BLaER1 (cell line): ENCODE results near the gene VMAC.
A peak's percentile ranks its signal among the peaks of the same experiment; 100 is the strongest.

Experiments
- H3K27ac ChIP-seq: shearing (Covaris generic); formaldehyde crosslinking; 2 replicates; pipeline ENCODE4 v1.8.1; 2022
- H3K27me3 ChIP-seq: shearing (Covaris generic); formaldehyde crosslinking; 2 replicates; pipeline ENCODE4 v1.8.1; 2022
- H3K36me3 ChIP-seq: shearing (Covaris generic); formaldehyde crosslinking; 2 replicates; pipeline ENCODE4 v1.8.1; 2022
- H3K4me1 ChIP-seq: shearing (Covaris generic); formaldehyde crosslinking; 2 replicates; pipeline ENCODE4 v1.8.1; 2022
- H3K4me2 ChIP-seq: shearing (Covaris generic); formaldehyde crosslinking; 2 replicates; pipeline ENCODE4 v1.8.1; 2022
- H3K4me3 ChIP-seq: shearing (Covaris generic); formaldehyde crosslinking; 2 replicates; pipeline ENCODE4 v1.8.1; 2022
- H3K9ac ChIP-seq: shearing (Covaris generic); formaldehyde crosslinking; 2 replicates; pipeline ENCODE4 v1.8.1; 2022
- H3K9me3 ChIP-seq: shearing (Covaris generic); formaldehyde crosslinking; 2 replicates; pipeline ENCODE4 v1.8.1; 2022
- H4K20me1 ChIP-seq: shearing (Covaris generic); formaldehyde crosslinking; 2 replicates; pipeline ENCODE4 v1.8.1; 2022
- Cebpa-rat ChIP-seq: shearing (Covaris generic); IDR thresholded peaks from 2 replicates; pipeline ENCODE4 v1.8.1; 2022

Gene VMAC

DNA sequence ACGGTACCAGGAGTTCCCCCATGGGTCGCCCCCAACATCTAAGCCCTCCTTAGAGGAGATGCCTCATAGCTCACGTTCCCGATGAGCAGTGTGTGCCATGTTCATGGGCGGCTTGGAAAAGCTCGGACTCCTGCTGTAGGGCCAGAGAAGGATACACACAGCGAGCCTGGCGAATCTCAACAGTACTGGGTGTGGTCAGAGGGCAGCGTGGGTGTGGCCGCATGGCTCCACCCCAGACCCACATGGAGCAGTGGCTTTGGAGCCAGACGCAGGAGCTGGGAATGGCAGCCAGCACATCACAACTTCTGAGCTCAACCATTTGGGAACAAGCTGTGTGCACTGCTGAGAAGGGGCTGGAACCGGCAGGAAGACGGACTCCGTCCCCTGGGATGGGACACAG is 25.0 kb downstream of the VMAC start:
- H3K27me3 ChIP-seq = no peaks in the 10 kb centered on the region

DNA sequence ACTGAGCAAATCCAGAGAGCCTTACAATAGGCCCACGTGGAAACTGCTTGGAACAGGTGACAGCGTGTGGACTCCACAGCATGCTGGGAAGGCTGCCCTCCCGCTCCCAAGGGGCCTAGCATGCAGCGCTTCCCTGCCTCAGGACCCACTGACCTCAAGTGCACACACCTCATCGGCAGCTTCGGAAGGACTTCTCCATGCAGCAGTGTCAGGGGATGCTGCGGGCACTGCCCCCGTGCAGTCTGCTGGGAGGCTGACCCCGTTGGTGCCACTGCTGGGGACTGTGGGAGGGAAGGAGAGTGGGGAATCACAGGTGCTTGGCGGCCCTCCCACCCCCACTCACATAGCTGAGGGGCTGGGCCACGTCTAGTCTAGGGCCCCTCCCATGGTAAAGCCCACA is 26.6 kb downstream of the VMAC start:
- H3K36me3 ChIP-seq = peaks cover 100% of the 10 kb centered on the region

More for the DNA sequence above, 25.0 kb downstream of the VMAC start:
- no peak overlapping the region for H3K9ac ChIP-seq
- no peak for TF ChIP-seq Cebpa-rat
- no peaks in the 10 kb centered on the region for H3K9me3 ChIP-seq
- peaks cover 18% of the 10 kb centered on the region for H3K4me1 ChIP-seq
- no peak overlapping the region for H3K27ac ChIP-seq
- peaks cover 70% of the 10 kb centered on the region for H4K20me1 ChIP-seq
- peaks cover 100% of the 10 kb centered on the region for H3K36me3 ChIP-seq
- H3K4me2 ChIP-seq = no peak overlapping the region
- H3K4me3 ChIP-seq = no peak overlapping the region

DNA sequence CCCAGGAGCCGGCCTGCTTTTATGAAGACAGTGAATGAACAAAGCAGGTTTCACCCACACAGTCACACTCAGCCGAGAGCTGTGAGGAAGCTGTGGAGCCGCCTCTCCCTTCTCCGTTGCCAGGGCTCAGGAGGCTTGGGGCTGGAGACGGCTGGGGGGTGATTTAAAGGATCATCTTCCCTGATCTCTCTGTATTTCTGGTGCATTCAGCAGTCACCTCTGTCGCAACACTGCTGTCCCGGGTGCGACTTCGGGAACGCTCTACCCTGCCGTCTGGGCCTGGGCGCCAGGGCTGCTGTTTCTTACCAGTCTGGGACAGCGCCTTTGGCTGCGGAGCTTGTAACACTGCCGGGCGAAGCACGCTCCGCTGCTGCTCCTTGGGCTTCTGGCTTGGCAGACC is 27.5 kb downstream of the VMAC start:
- peaks cover 96% of the 10 kb centered on the region for H3K36me3 ChIP-seq
- H3K4me1 ChIP-seq = peaks cover 37% of the 10 kb centered on the region
- H4K20me1 ChIP-seq = peaks cover 82% of the 10 kb centered on the region
- H3K27ac ChIP-seq = no peak overlapping the region
- TF ChIP-seq Cebpa-rat = no peak
- H3K27me3 ChIP-seq = no peaks in the 10 kb centered on the region
- H3K4me2 ChIP-seq = no peak overlapping the region
- H3K9me3 ChIP-seq = no peaks in the 10 kb centered on the region
- H3K9ac ChIP-seq = no peak overlapping the region
- H3K4me3 ChIP-seq = no peak overlapping the region

More for the DNA sequence above, 26.6 kb downstream of the VMAC start:
- H3K4me3 ChIP-seq = no peak overlapping the region
- H3K4me2 ChIP-seq = no peak overlapping the region
- peaks cover 82% of the 10 kb centered on the region for H4K20me1 ChIP-seq
- no peaks in the 10 kb centered on the region for H3K9me3 ChIP-seq
- H3K27ac ChIP-seq = no peak overlapping the region
- H3K27me3 ChIP-seq = no peaks in the 10 kb centered on the region
- TF ChIP-seq Cebpa-rat = no peak
- H3K4me1 ChIP-seq = peaks cover 34% of the 10 kb centered on the region
- H3K9ac ChIP-seq = no peak overlapping the region

DNA sequence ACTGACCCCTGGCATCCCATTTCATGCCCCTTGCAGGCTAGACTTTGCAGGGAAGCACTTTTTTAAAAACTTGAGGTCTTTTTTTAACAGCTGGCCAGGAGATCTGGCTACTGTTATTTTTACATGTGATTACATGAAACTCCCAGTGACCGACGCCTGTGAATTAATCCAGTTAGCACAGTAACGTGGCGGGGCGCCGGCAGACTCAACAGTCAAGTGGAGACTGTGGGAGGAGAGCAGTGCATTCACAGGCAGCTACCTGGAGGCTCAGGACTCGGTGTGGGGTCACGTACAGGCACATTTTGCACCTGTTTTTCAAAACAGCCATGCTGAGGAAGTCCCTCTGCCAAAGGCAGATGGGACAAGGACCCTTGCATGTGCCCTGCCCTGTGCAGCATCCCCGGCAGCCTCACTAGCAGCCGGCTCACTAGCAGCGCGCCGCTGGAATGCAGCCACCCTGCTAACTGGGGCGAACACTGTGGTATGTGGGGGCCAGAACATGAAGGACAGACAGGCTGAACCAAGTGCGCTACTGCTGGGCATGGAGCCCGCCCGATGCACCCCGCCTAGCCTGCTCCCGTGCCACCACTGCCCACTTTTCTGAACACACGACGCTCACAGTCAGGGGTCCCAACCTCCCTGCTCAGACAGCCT is 28.1 kb downstream of the VMAC start:
- TF ChIP-seq Cebpa-rat = no peak
- Histone ChIP-seq H3K27ac (no peak overlapping the region), H4K20me1 (peaks cover 82% of the 10 kb centered on the region), H3K27me3 (no peaks in the 10 kb centered on the region), H3K36me3 (peaks cover 90% of the 10 kb centered on the region), H3K9me3 (no peaks in the 10 kb centered on the region), H3K9ac (no peak overlapping the region), H3K4me3 (no peak overlapping the region), H3K4me1 (peaks cover 37% of the 10 kb centered on the region), H3K4me2 (no peak overlapping the region)

DNA sequence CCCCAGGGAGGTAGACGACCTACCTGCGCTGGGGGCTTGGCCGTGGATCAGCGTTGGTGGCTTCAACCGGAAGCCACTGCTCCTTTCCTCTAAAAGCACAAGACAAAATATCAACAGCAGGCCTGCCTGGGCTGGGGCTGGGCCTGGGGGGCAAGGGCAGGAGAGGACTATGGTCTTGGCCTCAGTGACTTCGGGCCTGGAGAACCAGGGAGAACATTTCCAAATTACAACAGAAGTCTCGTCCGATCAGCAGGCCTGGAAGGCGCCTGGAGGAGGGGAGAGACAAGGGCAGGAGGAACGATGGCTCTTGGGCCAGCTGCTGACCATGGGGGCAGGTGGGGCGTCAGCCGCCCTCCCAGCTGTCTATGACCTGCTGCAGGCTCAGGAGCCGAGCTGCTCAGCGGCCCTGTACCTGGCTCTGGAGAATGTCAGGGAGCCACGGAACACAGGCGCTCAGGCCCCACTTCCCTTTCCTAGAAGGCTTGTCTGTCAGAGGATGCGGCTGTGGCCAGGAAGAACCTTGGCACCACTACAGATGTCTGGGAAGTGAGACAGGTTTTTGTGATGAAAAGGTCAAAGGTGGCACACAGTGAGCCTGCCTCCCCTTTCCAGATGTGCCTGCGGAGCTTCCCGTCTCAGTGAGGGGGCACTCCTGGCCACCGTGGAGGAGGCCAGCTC is 28.9 kb downstream of the VMAC start:
- peaks cover 82% of the 10 kb centered on the region for H3K36me3 ChIP-seq
- no peak for TF ChIP-seq Cebpa-rat
- H4K20me1 ChIP-seq = peaks cover 81% of the 10 kb centered on the region
- H3K4me2 ChIP-seq = no peak overlapping the region
- H3K9ac ChIP-seq = no peak overlapping the region
- H3K4me1 ChIP-seq = peaks cover 41% of the 10 kb centered on the region
- H3K27me3 ChIP-seq = no peaks in the 10 kb centered on the region
- peak overlapping the region; percentile 18; the same call in 1 of the 2 replicates for H3K27ac ChIP-seq
- H3K4me3 ChIP-seq = no peak overlapping the region
- H3K9me3 ChIP-seq = no peaks in the 10 kb centered on the region

DNA sequence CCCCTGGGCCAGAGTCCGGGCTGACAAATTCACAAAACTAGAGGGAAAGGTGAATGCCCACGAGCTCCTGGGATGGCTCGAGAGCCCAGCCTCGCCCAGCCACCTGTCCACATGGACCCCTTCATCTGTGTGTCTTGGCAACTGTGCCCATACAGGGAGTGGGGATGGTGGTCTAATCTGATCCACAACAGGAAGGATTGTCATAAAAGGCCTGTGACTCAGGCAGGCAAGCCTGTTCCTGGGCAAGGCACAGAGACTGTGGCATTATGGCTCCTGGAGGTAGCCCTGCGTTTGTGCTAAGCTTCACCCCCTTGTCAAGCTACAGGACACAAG is 29.4 kb downstream of the VMAC start:
- Histone ChIP-seq H3K4me3 (no peak overlapping the region), H4K20me1 (peaks cover 80% of the 10 kb centered on the region), H3K27me3 (no peaks in the 10 kb centered on the region), H3K9me3 (no peaks in the 10 kb centered on the region), H3K4me2 (no peak overlapping the region), H3K36me3 (peaks cover 77% of the 10 kb centered on the region), H3K4me1 (peaks cover 46% of the 10 kb centered on the region), H3K9ac (no peak overlapping the region), H3K27ac (peak overlapping the region; percentile 18; the same call in 1 of the 2 replicates)
- no peak for TF ChIP-seq Cebpa-rat

DNA sequence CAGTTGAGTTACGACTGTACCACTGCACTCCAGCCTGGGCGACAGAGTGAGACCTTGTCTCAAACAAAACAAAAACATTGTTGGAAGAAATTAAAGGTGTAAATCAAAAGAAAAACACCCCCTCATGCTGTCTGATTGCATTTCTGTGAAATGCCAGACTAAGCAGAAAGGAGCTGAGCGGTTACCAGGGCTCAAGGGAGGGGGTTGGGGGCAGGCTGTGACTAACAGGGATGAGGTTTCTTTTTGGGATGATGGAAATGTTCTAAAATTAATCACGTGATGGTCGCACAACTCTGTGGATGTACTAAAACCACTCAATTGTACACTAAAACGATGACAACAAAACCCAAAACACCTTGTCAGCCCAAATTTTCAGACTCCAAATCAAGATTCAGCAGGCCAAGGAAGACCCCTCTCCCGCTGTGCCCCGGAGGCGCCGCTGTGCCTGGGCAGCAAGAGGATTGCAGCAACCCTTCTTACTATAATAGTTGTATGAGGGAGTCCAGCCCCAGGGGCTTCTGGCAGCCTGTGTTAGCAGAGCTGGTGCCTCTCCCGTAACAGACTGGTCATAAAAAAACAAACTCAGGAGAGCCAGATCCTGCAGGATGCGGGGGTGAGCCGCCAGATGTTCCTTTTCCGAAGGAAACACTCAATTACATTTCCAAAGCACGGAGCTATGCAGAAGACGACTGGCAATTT is 30.3 kb downstream of the VMAC start:
- Histone ChIP-seq H3K27ac (no peak overlapping the region), H3K4me1 (peaks cover 55% of the 10 kb centered on the region), H4K20me1 (peaks cover 79% of the 10 kb centered on the region), H3K36me3 (peaks cover 75% of the 10 kb centered on the region), H3K27me3 (no peaks in the 10 kb centered on the region), H3K4me2 (peak overlapping the region; percentile 94), H3K9ac (peak overlapping the region; percentile 51), H3K9me3 (no peaks in the 10 kb centered on the region), H3K4me3 (no peak overlapping the region)
- TF ChIP-seq Cebpa-rat = no peak

DNA sequence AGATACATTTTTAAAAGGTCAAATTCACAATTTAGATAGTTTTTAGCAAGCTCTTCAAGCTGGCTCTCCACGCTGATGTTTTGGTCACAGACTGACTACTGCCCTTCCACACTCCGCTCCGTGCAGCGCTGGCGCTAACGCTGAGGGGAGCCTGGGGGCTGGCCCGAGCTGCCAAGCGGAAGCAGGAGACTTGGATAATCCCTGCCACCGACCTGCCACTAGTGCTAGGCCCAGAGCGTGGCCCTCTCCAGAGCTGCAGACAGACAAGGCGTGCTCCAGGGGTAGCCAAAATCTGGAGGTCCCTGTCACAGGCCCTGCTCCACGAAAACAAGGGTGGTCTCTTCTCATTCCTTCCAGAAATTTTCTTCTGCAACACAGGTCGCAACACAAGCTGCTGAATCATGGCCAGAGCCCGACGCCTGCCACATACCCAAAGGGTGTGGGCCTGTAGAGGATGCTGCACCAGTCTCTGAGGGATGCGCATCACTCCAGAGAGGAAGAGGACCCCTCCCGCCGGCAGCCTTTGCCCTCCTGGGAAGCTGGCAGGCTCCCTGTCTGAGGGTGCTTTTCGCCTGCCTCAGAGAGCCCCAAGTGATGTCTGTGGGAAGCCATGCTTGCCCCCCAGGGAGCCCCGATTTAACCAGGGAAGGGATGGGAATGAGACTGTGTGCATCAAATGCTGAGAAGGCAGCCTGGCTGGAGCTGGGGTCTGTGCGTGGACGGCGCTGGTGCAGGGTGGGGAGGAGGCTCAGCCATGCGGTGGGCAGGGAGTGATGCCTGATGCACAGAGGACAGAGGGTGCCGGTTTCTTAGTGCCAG is 31.0 kb downstream of the VMAC start:
- TF ChIP-seq Cebpa-rat = no peak
- Histone ChIP-seq H3K4me3 (no peak overlapping the region), H3K9ac (peak overlapping the region; percentile 51), H3K4me1 (peaks cover 61% of the 10 kb centered on the region), H3K4me2 (peak overlapping the region; percentile 94), H3K9me3 (no peaks in the 10 kb centered on the region), H3K36me3 (peaks cover 75% of the 10 kb centered on the region), H3K27me3 (no peaks in the 10 kb centered on the region), H3K27ac (peak overlapping the region; percentile 52; the same call in 1 of the 2 replicates), H4K20me1 (peaks cover 85% of the 10 kb centered on the region)

DNA sequence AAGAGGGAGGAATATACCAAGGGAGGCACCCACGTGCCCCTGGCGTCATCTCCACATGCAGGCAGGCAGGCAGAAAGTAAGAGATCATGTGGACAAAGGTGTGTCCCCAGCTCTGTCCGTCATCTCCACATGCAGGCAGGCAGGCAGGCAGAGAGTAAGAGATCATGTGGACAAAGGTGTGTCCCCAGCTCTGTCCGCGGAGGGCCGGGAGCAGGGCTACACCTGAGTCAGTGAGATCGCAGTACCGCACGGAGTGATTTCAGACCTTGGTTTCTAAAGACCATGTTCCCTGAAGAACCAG is 31.6 kb downstream of the VMAC start:
- Histone ChIP-seq H4K20me1 (peaks cover 86% of the 10 kb centered on the region), H3K27me3 (no peaks in the 10 kb centered on the region), H3K27ac (peak overlapping the region; percentile 52; the same call in 1 of the 2 replicates), H3K4me3 (no peak overlapping the region), H3K4me2 (peak overlapping the region; percentile 94), H3K36me3 (peaks cover 75% of the 10 kb centered on the region), H3K9ac (peak overlapping the region; percentile 51; the same call in 1 of the 2 replicates), H3K9me3 (no peaks in the 10 kb centered on the region), H3K4me1 (peaks cover 65% of the 10 kb centered on the region)
- no peak for TF ChIP-seq Cebpa-rat
